ENCODE data around the gene SBK2.

GRCh38 chr19:55550321-55550650 is 13.4 kb upstream of the SBK2 start:
- TF ChIP-seq POLR2A (IDR thresholded peaks at IDR 0.05) = no peak
- no peak for TF ChIP-seq CTCF (IDR thresholded peaks at IDR 0.05)
